OCI-LY7 (cell line): Measurements from ENCODE around the gene ADD2.

Experiments used
- CTCF ChIP-seq: fragments of 200-600 bp; sonication (generic); conservative IDR thresholded peaks from 2 replicates; pipeline ENCODE4 v1.5.1; 2014; ENCODE audit warnings: mild to moderate bottlenecking, antibody characterized with exemption, low read length, moderate library complexity, mixed read lengths
- EZH2phosphoT487 ChIP-seq: fragments of 200-600 bp; sonication (generic); IDR thresholded peaks from 2 replicates; pipeline ENCODE4 v1.6.1; 2018; ENCODE audit warnings: low read depth, borderline replicate concordance, mild to moderate bottlenecking, mixed run types, antibody characterized with exemption, low read length, moderate library complexity, mixed read lengths

GRCh38 chr2:70658476-70658875 is 109.5 kb downstream of the ADD2 start:
- TF ChIP-seq CTCF (no peak), EZH2phosphoT487 (no peak)
